LNCAP (cell line): Measurements from ENCODE around the gene CXXC1.

Experiments
- TF ChIP-seq, protein P1 (sequence below): fragments of 450-650 bp; IDR thresholded peaks from 2 replicates; pipeline ENCODE4 v1.5.1; 2017; ENCODE audit warnings: mild to moderate bottlenecking

CXXC1 gene

DNA sequence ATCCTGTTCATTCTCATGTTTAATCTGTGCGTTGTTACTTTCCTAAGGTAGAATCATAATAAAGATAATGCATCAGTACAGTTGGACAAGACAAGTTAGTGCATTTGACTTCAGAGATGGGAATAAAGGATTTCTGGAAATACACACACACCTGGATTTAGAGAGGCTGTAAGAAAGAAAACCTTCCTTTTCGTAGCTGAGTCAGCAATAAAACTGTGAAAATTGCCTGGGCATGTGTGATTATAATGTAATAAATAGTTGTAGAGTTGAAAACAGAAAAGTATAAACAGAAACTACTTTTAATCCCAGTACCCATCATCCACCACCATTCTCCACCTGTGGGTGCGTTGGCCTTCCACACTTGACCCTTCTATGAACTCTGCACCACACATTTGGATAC, 36.6 kb downstream of the CXXC1 start:
- TF ChIP-seq, protein P1, sequence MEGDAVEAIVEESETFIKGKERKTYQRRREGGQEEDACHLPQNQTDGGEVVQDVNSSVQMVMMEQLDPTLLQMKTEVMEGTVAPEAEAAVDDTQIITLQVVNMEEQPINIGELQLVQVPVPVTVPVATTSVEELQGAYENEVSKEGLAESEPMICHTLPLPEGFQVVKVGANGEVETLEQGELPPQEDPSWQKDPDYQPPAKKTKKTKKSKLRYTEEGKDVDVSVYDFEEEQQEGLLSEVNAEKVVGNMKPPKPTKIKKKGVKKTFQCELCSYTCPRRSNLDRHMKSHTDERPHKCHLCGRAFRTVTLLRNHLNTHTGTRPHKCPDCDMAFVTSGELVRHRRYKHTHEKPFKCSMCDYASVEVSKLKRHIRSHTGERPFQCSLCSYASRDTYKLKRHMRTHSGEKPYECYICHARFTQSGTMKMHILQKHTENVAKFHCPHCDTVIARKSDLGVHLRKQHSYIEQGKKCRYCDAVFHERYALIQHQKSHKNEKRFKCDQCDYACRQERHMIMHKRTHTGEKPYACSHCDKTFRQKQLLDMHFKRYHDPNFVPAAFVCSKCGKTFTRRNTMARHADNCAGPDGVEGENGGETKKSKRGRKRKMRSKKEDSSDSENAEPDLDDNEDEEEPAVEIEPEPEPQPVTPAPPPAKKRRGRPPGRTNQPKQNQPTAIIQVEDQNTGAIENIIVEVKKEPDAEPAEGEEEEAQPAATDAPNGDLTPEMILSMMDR = no peak

DNA sequence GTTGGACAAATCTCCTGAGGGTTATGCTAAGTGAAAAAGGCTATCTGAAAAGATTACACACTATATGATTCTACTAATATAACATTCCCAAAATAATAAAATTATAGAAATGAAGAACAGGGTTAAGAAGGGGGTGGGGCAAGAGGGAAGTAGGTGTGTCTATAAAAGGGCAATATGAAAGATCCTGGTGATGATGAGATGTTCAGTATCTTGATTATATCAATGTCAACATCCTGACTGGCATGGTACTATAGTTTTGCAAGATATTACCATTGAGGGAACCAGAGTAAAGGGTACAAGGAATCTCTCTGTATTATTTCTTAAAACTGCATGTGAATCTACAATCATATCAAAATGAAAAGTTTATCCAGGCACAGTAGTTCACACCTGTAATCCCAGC, 37.9 kb downstream of the CXXC1 start:
- TF ChIP-seq, protein P1 = no peak

DNA sequence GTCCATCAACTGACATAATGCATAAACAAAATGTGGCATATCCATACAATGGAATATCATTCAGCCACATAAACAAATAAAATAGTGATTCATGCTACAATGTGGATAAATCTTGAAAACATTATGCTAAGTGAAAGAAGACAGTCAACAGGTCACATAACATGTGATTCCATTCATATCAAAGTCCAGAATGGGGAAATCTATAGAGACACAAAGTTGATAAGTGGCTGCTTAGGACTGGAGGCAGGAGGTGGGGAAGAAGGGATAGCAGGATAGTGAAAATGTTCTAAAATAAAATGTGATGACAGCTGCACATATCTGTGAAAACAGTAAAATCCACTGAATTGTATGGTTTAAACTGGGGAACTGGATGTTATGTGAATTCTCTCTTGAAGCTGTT, 39.9 kb downstream of the CXXC1 start:
- TF ChIP-seq, protein P1 = no peak

DNA sequence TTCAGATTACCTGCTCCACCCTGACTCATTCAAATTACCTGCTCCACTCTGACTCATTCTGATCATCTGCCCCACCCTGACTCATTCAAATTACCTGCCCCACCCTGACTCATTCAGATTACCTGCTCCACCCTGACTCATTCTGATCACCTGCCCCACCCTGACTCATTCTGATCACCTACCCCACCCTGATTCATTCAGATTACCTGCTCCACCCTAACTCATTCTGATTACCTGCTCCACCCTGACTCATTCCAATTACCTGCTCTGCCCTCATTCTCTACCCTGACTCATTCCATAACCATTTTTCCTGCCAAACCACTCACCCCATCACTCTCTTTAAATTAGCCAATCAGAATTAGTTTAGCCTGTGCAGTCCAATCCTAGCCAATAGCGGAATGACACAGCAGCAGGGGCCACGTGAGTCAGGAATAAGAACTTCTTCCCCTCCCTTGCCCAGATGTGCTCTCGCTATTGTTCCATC, 47.4 kb downstream of the CXXC1 start:
- TF ChIP-seq, protein P1 = no peak

DNA sequence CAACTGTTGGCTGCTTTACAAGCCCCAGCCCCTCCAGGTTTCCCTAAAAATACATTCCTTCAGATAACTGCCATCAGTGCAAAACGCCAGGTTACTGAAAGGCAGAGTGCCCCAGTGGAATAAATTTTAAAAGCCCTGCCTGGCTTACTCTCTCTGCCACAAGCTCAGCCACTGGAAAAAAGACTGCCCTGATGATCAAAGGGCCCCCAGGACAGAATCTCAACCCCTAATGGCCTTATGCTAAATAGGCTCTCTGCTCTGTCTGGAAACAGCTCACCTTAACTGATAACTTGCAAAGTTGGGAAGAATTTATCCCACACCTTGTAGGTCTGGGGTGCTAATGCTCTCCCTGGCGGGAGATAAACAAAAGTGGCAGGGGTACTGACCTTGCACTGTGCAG, 55.1 kb downstream of the CXXC1 start:
- TF ChIP-seq, protein P1 = no peak
